ENCODE results near the gene MOB4.

- TF ChIP-seq CTCF (IDR thresholded peaks at IDR 0.05) (no peak), POLR2A (IDR thresholded peaks at IDR 0.05) (no peak), POLR2AphosphoS5 (IDR thresholded peaks at IDR 0.05) (no peak)
Measured at GRCh38 chr2:197573608-197574007, 57.7 kb downstream of the MOB4 start.
